Common myeloid progenitor, CD34-positive (primary cell): ENCODE measurements around the gene CASP10.

Source experiments
- CTCF ChIA-PET: fragments of 350-600 bp; sonication (Branson Sonifier 250); formaldehyde crosslinking; loops from one replicate; lab custom pipeline; 2021; ENCODE audit warnings: antibody characterized with exemption; lab: Charles Lee
- POLR2A ChIA-PET: fragments of 350-600 bp; sonication (Branson Sonifier 250); formaldehyde crosslinking; loops from one replicate; lab custom pipeline; 2021; ENCODE audit warnings: antibody characterized with exemption; lab: Charles Lee
- DNase-seq, 3 donors: peaks; one replicate each; pipeline versions ENCODE4 v3.0.0 to v3.0.0-alpha.2; 2013
- H3K27ac ChIP-seq, 2 experiments: 1 replicate in 1 of 2; 2 replicates in 1 of 2; pipeline ENCODE4 v1.7.0; 2013; ENCODE audit warnings: inconsistent platforms in 2 of 2, low read length in 2 of 2, mild to moderate bottlenecking in 2 of 2, low read depth in 1 of 2, moderate library complexity in 1 of 2; ENCODE audit not compliant: severe bottlenecking in 2 of 2, insufficient read depth in 1 of 2, poor library complexity in 1 of 2
- H3K27me3 ChIP-seq, 5 experiments: replicated peaks in 2 of 5; 1 replicate in 3 of 5; 2 replicates in 2 of 5; pipeline versions ENCODE4 v1.6.1 to v1.7.0; 2013; ENCODE audit warnings: low read length in 4 of 5, mild to moderate bottlenecking in 2 of 5, moderate library complexity in 2 of 5, inconsistent platforms in 1 of 5; ENCODE audit not compliant: insufficient read depth in 5 of 5, control insufficient read depth in 4 of 5
- H3K36me3 ChIP-seq, 4 experiments: 1 replicate in 2 of 4; 2 replicates in 2 of 4; pipeline versions ENCODE4 v1.6.1 to v1.7.0; 2013; ENCODE audit warnings: low read length in 3 of 4, control low read depth in 1 of 4, mild to moderate bottlenecking in 1 of 4; ENCODE audit not compliant: control insufficient read depth in 4 of 4, insufficient read depth in 4 of 4
- H3K4me1 ChIP-seq, 4 experiments: 1 replicate in 3 of 4; 2 replicates in 1 of 4; pipeline versions ENCODE4 v1.6.1 to v1.7.1; 2013; ENCODE audit warnings: low read length in 3 of 4, mild to moderate bottlenecking in 3 of 4, control low read depth in 1 of 4, inconsistent platforms in 1 of 4, moderate library complexity in 1 of 4; ENCODE audit not compliant: control insufficient read depth in 4 of 4, insufficient read depth in 4 of 4; ENCODE audit errors: control extremely low read depth in 1 of 4
- H3K4me3 ChIP-seq, 7 experiments: 1 replicate in 4 of 7; 2 replicates in 3 of 7; pipeline versions ENCODE4 v1.5.1 to v1.7.0; 2013; ENCODE audit warnings: mild to moderate bottlenecking in 7 of 7, low read length in 6 of 7, moderate library complexity in 6 of 7, inconsistent platforms in 2 of 7, low read depth in 2 of 7, control low read depth in 1 of 7; ENCODE audit not compliant: insufficient read depth in 4 of 7, control insufficient read depth in 1 of 7; ENCODE audit errors: extremely low read depth in 1 of 7
- H3K9me3 ChIP-seq, 5 experiments: 1 replicate in 4 of 5; 2 replicates in 1 of 5; pipeline versions ENCODE4 v1.6.1 to v1.7.1; 2013; ENCODE audit warnings: low read length in 4 of 5, mild to moderate bottlenecking in 2 of 5, inconsistent platforms in 1 of 5, low read depth in 1 of 5, moderate library complexity in 1 of 5; ENCODE audit not compliant: control insufficient read depth in 4 of 5, insufficient read depth in 2 of 5; ENCODE audit errors: control extremely low read depth in 1 of 5
- WGBS: methylation state at CpG from one replicate; pipeline ENCODE4 v1.1.5; 2013; ENCODE audit not compliant: insufficient coverage; 5-methylcytosine and 5-hydroxymethylcytosine counted together

Gene CASP10

DNA sequence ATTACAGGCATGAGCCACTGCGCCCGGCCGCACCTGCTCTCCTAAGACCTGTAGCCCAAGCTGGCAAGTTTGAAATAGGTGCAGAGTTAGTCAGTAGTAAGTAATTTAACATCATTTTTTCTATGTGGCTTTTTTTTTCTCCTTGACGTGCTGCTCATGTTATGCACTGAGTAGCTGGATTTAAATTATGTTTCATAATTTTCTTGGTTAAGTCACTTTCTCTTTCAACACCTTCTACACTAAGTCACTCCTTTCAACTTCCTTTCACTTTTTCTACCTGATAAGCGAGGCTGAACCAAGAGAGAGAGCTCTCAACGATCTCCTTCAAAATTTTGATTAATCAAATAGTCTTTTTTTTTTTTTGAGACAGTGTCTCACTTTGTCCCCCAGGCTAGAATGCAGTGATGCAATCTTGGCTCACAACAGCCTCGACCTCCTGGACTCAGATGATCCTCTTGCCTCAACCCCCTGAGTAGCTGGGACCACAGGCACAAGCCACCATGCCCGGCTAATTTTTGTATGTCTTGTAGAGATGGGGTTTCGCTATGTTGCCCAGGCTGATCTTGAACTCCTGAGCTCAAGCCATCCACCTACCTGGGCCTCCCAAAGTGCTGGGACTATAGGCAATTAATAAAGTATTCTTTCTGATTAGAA is 90.5 kb downstream of the CASP10 start:
- H3K27ac ChIP-seq: no peak overlapping the region
- ChIA-PET POLR2A (no interaction called here), CTCF (interaction anchor here (0.6 to 2.1 kb wide), 4 partner anchors 13 to 345 kb away, joined by 3 to 6 read pairs (median 3); partner anchors contain the start of gene CASP10)
- no peaks in the 10 kb centered on the region for H3K9me3 ChIP-seq
- no peak for DNase-seq
- H3K4me3 ChIP-seq: no peak overlapping the region
- H3K27me3 ChIP-seq: no peaks in the 10 kb centered on the region
- WGBS: 92% methylated on average over 4 of the region's 9 CpGs
- H3K36me3 ChIP-seq: peaks cover 44 to 95% (median 71%) of the 10 kb centered on the region in 4 experiments
- H3K4me1 ChIP-seq: peaks cover 0 to 4% (median 0%) of the 10 kb centered on the region in 4 experiments

DNA sequence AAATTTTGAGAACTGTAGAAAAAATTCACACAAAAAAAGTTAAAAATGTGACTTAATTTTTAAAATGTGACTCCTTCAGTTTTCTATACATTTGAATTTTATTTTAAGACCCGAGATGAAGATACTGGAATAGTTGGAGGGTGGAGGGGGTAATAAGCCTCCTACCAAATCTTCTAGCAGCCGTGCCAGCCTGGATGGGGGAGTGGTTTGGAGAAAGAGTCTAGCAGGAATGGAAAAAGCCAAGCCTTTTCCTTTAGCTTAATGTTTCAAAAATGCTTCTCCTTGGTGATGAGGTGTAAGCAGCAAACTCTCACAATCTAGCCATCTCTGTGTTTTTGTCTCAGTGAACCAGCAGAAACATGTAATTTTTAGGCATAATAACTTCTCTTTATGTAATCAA is 92.1 kb downstream of the CASP10 start:
- Histone ChIP-seq H3K4me1 (peaks cover 0 to 8% (median 2%) of the 10 kb centered on the region in 4 experiments), H3K27ac (no peak overlapping the region), H3K36me3 (peaks cover 47 to 92% (median 67%) of the 10 kb centered on the region in 4 experiments), H3K27me3 (no peaks in the 10 kb centered on the region), H3K4me3 (no peak overlapping the region), H3K9me3 (no peaks in the 10 kb centered on the region)
- 94% methylated on average over 2 of the region's 2 CpGs for WGBS
- no peak for DNase-seq
- ChIA-PET POLR2A (no interaction called here), CTCF (interaction anchor here (0.7 to 1.6 kb wide), 2 partner anchors 13 to 19 kb away, joined by 3 to 4 read pairs; no protein-coding TSS in a partner anchor)

DNA sequence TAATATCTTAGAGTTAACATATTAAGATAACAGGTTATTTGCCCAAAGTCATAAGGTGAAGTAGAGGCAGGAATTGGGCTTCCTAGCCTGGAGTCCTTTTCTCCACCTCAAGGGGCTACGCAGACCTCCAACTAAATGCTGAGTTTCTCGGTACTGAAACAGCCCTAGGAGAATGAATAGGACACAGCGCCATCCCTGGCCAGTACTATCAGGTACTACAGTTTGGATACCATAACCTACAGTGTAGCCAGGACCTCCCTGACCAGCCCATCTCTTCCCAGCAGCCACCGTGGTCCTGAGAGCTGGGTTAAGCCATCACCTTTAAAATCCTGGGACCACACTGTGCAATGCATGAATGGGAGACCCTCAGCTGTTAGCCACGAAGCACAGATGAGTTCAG is 93.0 kb downstream of the CASP10 start:
- WGBS: 96% methylated on average over 5 of the region's 5 CpGs
- peaks cover 42 to 90% (median 65%) of the 10 kb centered on the region in 4 experiments for H3K36me3 ChIP-seq
- no peaks in the 10 kb centered on the region for H3K27me3 ChIP-seq
- POLR2A ChIA-PET: no interaction called here
- no peaks in the 10 kb centered on the region for H3K9me3 ChIP-seq
- no peak overlapping the region for H3K27ac ChIP-seq
- H3K4me3 ChIP-seq: no peak overlapping the region
- H3K4me1 ChIP-seq: peaks cover 0 to 8% (median 4%) of the 10 kb centered on the region in 4 experiments
- CTCF ChIA-PET: interaction anchor here (1.4 to 3.3 kb wide), 5 partner anchors 10 to 39 kb away, joined by 4 to 12 read pairs (median 6); partner anchors contain the start of gene CASP8
- peak in 2 of 3 donors; percentile 58 to 61 for DNase-seq

DNA sequence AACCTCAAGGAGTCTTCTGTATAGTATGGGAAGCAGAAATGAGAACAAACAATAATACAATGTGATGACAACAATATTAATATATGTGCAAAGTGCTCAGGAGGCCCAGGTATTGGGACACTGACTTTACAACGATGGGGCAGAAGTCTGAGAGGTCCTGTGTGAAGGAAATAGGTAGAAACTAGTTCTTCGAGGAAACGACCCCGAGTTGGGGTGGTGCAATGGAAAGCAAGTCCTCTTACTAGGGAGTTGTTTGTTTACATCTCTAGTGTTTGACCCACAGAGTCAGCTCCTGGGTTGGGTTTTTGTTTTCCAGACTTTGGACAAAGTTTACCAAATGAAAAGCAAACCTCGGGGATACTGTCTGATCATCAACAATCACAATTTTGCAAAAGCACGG is 93.6 kb downstream of the CASP10 start:
- WGBS: 97% methylated on average over 5 of the region's 6 CpGs
- H3K27me3 ChIP-seq: no peaks in the 10 kb centered on the region
- peaks cover 41 to 90% (median 60%) of the 10 kb centered on the region in 4 experiments for H3K36me3 ChIP-seq
- ChIA-PET POLR2A (interaction anchor here (0.6 kb wide), 1 partner anchor 55 kb away, joined by 4 read pairs; no protein-coding TSS in a partner anchor), CTCF (interaction anchor here (1.1 to 3.3 kb wide), 7 partner anchors 9 to 39 kb away, joined by 3 to 12 read pairs (median 5); partner anchors contain the start of gene CASP8)
- no peak for DNase-seq
- H3K4me3 ChIP-seq: no peak overlapping the region
- H3K9me3 ChIP-seq: no peaks in the 10 kb centered on the region
- H3K27ac ChIP-seq: no peak overlapping the region
- peaks cover 0 to 6% (median 4%) of the 10 kb centered on the region in 4 experiments for H3K4me1 ChIP-seq
